Stimulated activated CD4-positive, alpha-beta T cell treated with anti-CD3 and anti-CD28 coated beads, Interleukin-12 subunit alpha, Interleukin-12 subunit beta, amount 100 ng/mL, for 48 hours (primary cell): ENCODE measurements around the gene ALDH16A1.
A peak's percentile ranks its signal among the peaks of the same experiment; 100 is the strongest.

ENCODE experiments used
- DNase-seq, 3 donors: peaks; one replicate each; pipeline ENCODE4 v3.0.0-alpha.2; 2020; ENCODE audit warnings: low read depth in 2 of 3, low spot score in 1 of 3

ALDH16A1 gene

GRCh38 chr19:49423071-49423984 lies 29.7 kb upstream of the ALDH16A1 start, which contains the start of gene PTH2:
PTH2 (minus strand) TSS chr19:49423441; CDS start chr19:49423339, 102 bp downstream.
- DNase-seq, result no peak

DNA sequence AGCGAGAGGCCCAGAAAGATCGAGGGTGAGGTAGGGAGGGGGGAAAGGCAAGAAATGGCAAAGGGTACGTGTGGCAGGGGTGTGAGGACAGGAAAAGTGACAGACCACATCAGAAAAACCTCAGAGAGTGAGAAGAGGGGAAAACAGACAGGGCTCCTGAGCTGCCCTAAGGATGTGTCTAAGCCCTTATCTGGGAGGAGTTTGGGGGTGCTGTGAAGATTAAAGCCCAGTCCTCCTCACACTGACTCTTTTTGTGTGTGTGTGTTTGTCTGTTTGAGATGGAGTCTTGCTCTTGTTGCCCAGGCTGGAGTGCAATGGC lies 29.1 kb upstream of the ALDH16A1 start:
- no peak for DNase-seq

DNA sequence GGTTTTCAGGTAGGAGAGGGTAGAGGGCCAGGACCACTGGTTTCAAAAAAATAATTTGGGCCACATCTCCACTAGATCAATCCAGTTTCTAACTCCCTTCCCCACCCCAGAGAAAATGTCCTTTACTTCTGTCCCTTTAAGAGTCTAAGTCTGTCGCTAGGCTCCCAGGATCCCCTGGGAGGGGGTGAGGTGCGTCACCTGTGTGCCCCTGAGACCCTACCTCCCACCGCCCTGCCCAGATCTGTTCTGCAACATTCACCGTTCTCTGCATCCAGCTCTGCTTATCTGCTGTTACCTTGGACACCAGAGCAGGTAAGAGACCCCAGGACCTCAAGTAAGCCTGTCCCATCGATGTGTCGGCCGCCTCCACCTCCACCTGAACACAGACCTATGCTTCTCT lies 27.8 kb upstream of the ALDH16A1 start, which contains the start of gene GFY:
GFY (plus strand) TSS at position 211 of the 400 bp plus-strand sequence. CDS start 1,043 bp downstream, outside the sequence.
- no peak for DNase-seq

GRCh38 chr19:49425922-49426592 lies 27.0 kb upstream of the ALDH16A1 start:
- DNase-seq, result peak in 1 of 3 donors; percentile 34

GRCh38 chr19:49427339-49427738 lies 25.7 kb upstream of the ALDH16A1 start:
- DNase-seq, result no peak

DNA sequence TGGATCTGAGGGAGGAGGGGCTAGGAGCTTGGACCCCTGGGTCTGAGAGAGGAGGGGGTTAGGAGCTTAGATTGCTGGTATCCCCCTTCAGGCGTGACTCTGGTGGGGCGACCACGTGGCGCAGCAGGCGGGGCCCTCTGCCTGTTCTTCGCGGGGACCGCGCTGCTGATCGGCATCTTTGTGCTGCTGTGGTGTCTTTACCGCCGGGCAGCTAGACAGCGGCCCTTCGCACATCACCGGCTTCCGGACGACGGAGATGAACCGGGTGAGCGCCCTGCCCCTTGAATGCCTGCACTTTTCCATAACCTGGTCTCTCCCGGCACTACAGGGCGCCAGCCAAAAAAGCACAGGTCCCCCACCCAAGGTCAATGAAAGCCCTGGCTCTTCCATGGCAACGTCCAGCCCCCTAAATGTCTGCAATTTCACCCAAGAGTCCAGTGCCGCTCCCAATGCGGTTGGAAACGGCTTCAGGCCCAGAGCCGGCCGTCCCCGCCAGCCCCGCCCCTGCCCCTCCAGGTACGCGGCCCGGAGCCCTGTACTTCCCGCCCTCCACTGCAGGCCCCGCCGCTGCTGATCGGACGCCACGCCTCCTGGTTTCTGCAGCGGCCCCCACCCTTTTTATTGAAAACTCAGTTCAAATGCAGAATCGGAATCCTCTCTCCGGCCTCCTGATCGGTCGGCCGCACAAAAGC lies 25.0 kb upstream of the ALDH16A1 start:
- DNase-seq, result no peak

- DNase-seq, result no peak
These were observed 24.2 kb upstream of the ALDH16A1 start for GRCh38 chr19:49428547-49429451.

- no peak for DNase-seq
These were observed 22.8 kb upstream of the ALDH16A1 start for GRCh38 chr19:49430172-49430677.

- DNase-seq, result no peak
These were observed 22.2 kb upstream of the ALDH16A1 start for GRCh38 chr19:49430678-49431329.

GRCh38 chr19:49431330-49431749 lies 21.7 kb upstream of the ALDH16A1 start:
- DNase-seq, result no peak

DNA sequence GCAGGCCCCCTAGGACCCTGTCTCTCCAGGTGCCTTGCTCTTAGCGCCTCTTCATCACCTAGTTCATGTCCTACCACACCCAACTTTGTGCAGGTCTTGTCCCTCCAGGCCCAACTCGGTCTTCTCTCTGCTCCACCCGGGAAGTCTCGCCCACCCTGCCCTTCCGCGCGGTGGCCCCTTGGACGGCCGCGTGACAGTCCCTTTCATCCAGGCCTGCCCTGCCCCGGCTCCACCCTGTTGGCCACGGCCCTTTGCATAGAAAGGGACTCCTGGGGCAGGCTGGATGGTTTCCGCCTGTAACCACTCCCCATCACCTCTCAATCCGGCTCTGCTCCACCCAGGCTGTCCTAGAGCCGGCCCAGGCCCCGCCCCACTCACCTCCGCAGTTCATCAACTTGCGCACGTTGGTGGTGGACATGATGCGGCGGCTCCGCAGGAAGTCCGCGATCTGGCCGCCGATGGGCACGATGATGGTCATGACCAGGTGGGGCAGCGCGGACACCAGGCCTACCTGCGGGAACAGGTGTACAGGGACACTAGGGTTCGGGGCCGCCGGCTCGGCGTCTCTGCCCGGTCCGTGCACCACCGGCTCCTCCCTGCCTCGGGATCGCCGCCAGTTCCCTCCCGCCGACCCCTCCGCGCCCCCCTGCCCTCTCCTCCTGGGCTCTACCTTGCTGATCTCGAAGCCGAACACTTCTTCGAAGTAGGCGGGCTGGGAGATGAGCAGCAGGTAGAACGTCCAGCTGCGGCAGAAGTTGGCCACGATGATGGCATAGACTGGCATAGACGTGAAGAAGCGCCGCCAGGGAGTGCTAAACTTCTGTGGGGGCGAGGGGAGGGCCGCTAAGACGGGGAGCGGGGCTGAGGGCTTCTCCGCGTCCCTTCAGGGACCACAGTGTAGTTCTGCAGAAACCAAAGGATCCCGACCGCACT lies 20.6 kb upstream of the ALDH16A1 start:
- no peak for DNase-seq

DNA sequence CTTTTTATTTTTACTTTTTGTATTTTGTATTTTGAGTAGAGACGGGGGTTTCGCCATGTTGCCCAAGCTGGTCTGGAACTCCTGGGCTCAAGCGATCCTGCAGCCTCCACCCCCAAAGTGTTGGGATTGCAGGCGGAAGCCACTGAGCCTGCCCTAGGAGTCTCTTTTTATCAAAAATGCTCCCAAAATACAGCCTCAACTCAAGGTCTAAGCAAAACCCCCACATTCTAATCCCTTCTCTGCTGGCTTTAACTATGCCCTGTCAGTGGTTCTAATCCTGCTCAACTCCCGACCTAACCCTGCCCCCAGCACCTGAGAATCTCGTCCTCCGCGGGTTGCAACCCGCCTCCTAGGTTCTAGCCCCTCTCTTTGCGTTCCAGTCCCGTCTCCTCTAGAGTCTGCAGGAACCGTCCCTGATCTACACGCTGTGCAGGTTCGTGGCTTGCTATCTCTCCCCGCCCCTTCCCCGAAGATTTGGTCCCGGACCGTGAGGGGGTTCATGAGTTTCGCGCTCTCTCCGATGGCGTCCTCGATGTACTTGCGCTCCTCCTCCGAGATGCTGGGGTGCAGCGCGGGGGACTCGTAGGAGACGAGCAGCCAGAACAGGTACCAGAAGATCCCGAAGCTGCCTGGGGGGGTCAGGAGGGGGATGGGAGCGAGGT lies 19.7 kb upstream of the ALDH16A1 start:
- no peak for DNase-seq

- no peak for DNase-seq
These were observed 18.0 kb upstream of the ALDH16A1 start for GRCh38 chr19:49434907-49435583.

DNA sequence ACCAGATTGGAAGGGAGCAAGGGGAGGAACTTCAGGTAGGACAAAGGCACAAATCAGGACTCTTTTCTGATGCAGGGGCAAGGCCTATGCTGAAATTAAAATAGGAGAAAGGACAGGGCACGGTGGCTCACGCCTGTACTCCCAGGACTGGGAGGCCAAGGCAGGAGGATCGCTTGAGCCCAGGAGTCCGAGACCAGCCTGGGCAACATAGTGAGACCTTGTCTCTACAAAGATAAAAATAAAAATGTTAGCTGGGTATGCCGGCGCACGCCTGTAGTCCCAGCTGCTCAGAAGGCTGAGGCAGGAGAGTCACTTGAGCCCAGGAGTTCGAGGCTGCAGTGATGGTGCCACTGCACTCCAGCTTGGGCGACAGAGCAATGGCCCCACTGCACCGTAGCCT lies 17.4 kb upstream of the ALDH16A1 start:
- DNase-seq, result no peak

DNA sequence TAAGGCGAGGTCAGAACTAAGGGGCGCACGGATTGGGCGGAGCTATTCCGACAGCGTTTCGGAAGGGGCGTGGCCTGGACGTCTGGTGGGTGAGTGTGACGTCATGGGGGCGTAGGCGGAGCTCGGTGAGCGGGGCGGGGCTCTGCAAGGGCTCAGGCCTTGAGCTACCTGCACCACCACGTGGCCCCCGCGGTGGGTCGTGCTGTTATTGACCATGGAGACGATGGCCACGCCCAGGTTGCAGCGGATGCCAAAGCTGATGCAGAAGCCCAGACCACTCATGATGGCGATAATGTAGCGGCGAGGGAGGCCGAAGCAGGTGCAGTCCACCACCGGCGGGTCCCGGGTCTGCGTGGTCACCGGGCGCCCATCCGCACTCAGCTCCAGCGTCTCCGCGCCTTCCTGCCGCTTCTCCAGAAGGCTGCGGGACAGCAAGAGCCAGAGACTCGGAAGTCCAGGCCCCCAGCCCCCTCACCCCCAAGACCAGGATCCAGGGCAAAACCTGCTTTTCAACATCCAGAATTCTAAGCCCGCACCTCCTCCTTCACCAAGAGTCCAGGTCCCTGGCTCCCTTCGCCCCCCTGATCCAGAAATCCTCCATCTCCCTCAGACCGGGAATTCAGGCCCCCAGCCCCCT lies 16.5 kb upstream of the ALDH16A1 start:
- peak; percentile 57 to 61 (median 60) for DNase-seq

GRCh38 chr19:49437231-49437630 lies 15.8 kb upstream of the ALDH16A1 start:
- no peak for DNase-seq

GRCh38 chr19:49438261-49438660 lies 14.8 kb upstream of the ALDH16A1 start:
- DNase-seq, result no peak
